ENCODE data around the gene EGFR. TPM values are rescaled to one million over a fixed set of nuclear protein-coding genes. Genes with fewer than 3 reads are reported as not detected.

Gene EGFR
- total and polyA plus RNA-seq, 2 experiments from 2014 or later: 0.51 to 0.57 TPM

DNA sequence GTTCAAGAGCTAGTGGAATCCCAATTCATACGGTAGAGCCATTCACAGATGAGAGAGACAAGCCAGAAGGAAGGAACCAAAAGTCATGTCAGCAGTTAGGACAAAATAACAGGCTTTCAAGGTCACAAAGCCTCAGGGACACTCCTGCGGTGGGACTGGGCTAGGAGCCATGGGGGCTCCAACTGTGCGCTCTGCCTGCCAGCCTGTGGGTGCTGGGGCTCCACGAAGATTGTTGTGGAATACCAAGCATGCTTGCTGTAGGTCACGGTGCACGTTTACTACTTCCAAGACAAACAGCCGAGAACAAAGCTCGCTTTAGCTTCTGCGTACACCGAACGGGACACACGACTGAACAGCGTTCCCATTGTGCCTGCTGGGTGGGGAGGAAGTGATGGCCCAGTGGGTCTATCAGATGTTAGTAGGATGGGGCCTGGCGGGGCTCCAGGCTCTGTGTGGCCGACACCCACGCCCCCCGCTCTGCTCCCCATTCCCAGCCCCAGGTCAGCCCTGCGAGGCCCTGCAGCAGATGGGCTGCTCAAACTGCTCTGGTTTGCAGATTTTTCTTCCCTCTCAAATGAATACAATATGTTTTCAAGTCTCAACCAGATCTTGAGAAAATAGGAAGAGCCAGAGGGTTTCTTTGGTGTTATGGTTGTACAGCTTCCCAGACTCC is 158.9 kb downstream of the EGFR start:
- Histone ChIP-seq H3K27ac (no peak overlapping the region), H3K36me3 (no peaks in the 10 kb centered on the region)

DNA sequence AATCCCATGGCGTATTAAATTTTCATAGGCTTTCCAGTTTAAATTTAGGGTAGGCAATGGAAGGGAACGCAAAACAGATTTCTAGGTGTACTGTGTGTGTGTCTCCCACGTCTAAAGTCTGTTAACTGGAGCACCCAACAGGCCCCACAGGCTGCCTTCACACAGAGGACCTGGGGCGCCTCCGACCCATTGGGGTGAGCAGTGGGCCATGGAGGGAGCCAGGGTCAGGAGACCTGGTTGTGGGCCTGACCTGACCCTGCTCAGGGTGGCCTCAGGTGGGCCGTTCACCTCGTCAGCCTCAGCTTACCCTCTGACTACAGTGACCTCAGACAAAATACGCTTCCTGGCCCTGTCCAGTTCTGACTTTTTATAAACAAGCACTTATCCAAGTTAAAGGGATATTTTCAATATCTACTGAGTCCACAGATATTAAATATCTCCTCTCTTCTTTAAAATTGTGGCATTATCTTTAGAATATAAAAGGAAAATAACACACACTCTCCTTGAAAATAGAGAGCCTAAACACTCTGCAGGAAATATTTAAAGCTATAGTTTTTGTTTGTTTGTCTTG is 159.6 kb downstream of the EGFR start:
- Histone ChIP-seq H3K27me3 (no peaks in the 10 kb centered on the region), H3K36me3 (no peaks in the 10 kb centered on the region), H3K4me1 (ENCODE audit: low read depth) (no peaks in the 10 kb centered on the region), H3K9me3 (ENCODE audit: low read depth) (no peaks in the 10 kb centered on the region), H3K27ac (no peak overlapping the region), H3K4me3 (no peak overlapping the region)
- TF ChIP-seq, protein P1, sequence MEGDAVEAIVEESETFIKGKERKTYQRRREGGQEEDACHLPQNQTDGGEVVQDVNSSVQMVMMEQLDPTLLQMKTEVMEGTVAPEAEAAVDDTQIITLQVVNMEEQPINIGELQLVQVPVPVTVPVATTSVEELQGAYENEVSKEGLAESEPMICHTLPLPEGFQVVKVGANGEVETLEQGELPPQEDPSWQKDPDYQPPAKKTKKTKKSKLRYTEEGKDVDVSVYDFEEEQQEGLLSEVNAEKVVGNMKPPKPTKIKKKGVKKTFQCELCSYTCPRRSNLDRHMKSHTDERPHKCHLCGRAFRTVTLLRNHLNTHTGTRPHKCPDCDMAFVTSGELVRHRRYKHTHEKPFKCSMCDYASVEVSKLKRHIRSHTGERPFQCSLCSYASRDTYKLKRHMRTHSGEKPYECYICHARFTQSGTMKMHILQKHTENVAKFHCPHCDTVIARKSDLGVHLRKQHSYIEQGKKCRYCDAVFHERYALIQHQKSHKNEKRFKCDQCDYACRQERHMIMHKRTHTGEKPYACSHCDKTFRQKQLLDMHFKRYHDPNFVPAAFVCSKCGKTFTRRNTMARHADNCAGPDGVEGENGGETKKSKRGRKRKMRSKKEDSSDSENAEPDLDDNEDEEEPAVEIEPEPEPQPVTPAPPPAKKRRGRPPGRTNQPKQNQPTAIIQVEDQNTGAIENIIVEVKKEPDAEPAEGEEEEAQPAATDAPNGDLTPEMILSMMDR (IDR thresholded peaks at IDR 0.05; ENCODE audit: low read depth, low read length): no peak
- DNase-seq (ENCODE audit: low read depth in 1 of 2, low spot score in 1 of 2): no peak

More for the DNA sequence above, 158.9 kb downstream of the EGFR start:
- peak in 1 of 2 donors; percentile 33 for DNase-seq (ENCODE audit: low read depth in 1 of 2, low spot score in 1 of 2)
- Histone ChIP-seq H3K4me1 (ENCODE audit: low read depth) (no peaks in the 10 kb centered on the region), H3K4me3 (no peak overlapping the region), H3K9me3 (ENCODE audit: low read depth) (no peaks in the 10 kb centered on the region), H3K27me3 (no peaks in the 10 kb centered on the region)
- TF ChIP-seq, protein P1 (IDR thresholded peaks at IDR 0.05; ENCODE audit: low read depth, low read length): no peak

DNA sequence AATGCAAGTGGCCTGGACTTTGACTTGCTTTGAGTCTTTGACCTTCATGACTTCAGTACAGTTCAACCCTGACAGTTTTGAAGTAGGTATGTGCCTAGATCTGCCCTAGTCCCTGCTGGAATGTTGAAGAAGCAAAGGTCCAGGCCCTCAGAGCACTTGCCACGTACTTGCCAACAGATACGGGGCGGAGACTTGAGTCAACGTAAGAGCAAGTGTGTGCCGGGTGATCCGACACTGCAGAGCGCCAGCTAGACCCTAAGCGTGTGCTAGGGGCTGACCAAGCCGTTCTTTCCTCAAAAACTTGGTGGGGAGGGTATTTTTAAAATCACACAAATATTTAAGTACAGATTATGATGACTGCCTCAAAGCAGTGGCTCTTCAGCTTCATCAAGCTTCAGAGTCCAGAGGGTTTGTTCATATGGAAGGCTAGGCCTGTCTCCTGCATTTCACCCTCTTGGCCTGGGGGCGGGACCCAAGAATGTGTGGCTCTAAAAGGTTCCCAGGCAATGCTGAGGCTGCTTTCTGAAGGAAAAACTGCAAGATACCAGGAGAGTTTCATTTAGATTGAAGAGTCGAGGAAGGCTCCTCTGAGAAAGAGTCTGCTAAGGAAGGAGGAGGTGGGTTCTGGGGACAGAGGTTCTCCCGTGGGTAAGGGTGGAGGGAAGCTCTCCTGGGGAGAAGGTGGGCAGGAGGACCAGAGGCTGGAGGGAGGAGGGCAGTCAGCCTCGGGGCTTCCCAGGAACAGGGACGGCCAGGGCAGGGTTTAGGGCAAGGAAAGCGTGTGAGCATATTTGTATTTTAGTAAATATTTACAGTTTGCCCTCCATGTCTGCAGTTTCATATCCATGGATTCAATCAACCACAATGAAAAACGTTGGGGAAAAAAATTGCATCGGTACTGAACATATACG is 160.3 kb downstream of the EGFR start:
- Histone ChIP-seq H3K36me3 (no peaks in the 10 kb centered on the region), H3K27me3 (no peaks in the 10 kb centered on the region), H3K4me1 (ENCODE audit: low read depth) (no peaks in the 10 kb centered on the region), H3K9me3 (ENCODE audit: low read depth) (no peaks in the 10 kb centered on the region), H3K4me3 (no peak overlapping the region), H3K27ac (no peak overlapping the region)
- DNase-seq (ENCODE audit: low read depth in 1 of 2, low spot score in 1 of 2): peak in 1 of 2 donors; percentile 4
- TF ChIP-seq, protein P1 (IDR thresholded peaks at IDR 0.05; ENCODE audit: low read depth, low read length): no peak

- H3K27ac ChIP-seq: no peak overlapping the region
- H3K4me3 ChIP-seq: no peak overlapping the region
- H3K36me3 ChIP-seq: no peaks in the 10 kb centered on the region
- TF ChIP-seq, protein P1 (IDR thresholded peaks at IDR 0.05; ENCODE audit: low read depth, low read length): no peak
- H3K9me3 ChIP-seq (ENCODE audit: low read depth): no peaks in the 10 kb centered on the region
- no peaks in the 10 kb centered on the region for H3K4me1 ChIP-seq (ENCODE audit: low read depth)
- no peaks in the 10 kb centered on the region for H3K27me3 ChIP-seq
- DNase-seq (ENCODE audit: low read depth in 1 of 2, low spot score in 1 of 2): no peak
Observed at GRCh38 chr7:55179931-55180682, 161.3 kb downstream of the EGFR start.

DNA sequence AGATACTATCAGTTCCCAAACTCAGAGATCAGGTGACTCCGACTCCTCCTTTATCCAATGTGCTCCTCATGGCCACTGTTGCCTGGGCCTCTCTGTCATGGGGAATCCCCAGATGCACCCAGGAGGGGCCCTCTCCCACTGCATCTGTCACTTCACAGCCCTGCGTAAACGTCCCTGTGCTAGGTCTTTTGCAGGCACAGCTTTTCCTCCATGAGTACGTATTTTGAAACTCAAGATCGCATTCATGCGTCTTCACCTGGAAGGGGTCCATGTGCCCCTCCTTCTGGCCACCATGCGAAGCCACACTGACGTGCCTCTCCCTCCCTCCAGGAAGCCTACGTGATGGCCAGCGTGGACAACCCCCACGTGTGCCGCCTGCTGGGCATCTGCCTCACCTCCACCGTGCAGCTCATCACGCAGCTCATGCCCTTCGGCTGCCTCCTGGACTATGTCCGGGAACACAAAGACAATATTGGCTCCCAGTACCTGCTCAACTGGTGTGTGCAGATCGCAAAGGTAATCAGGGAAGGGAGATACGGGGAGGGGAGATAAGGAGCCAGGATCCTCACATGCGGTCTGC is 162.2 kb downstream of the EGFR start:
- TF ChIP-seq, protein P1 (IDR thresholded peaks at IDR 0.05; ENCODE audit: low read depth, low read length): no peak
- no peak for DNase-seq (ENCODE audit: low read depth in 1 of 2, low spot score in 1 of 2)
- Histone ChIP-seq H3K4me1 (ENCODE audit: low read depth) (no peaks in the 10 kb centered on the region), H3K9me3 (ENCODE audit: low read depth) (no peaks in the 10 kb centered on the region), H3K27ac (no peak overlapping the region), H3K4me3 (no peak overlapping the region), H3K36me3 (no peaks in the 10 kb centered on the region), H3K27me3 (no peaks in the 10 kb centered on the region)

All from cardiac muscle cell (in vitro differentiated cells and primary cell).